ENCODE measurements around the gene PRKN. TPM values are rescaled to one million over a fixed set of nuclear protein-coding genes. Genes with fewer than 3 reads are reported as not detected.

Gene PRKN
- total RNA-seq, 1 donor from 2014 or later: 25.5 TPM

DNA sequence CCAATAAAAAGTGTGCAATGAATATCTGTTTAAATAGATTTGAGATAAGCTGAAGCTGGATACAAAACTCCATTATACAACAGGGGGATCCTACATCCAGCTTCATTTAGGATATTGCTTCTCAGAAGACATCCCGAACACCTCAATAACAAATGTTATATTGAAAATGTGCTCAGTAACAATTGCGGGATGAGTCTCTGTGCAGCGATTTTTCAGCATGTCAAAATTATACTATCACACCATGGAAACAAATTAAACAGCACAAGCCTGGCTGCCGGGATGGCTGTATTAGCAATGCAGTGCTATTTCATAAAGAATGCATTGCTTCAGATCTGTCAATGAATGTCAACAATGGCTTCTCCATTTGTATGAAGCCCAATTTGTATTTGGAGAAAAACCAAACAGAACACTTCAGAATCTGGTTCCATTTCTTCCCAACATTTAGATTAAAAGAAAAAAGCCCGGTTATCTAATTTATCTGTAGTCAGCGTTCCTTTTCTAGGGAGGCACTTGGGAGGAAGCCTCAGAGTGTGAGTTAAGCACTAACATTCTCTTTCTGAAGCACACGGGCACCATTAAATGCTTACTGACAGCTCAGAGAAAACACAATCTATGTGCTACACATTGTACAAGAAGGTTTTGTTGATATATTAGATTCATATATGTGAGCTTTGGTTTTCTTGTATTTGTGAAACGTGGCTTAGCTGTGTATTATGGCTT, 1142.8 kb downstream of the PRKN start:
- TF ChIP-seq, protein P1, sequence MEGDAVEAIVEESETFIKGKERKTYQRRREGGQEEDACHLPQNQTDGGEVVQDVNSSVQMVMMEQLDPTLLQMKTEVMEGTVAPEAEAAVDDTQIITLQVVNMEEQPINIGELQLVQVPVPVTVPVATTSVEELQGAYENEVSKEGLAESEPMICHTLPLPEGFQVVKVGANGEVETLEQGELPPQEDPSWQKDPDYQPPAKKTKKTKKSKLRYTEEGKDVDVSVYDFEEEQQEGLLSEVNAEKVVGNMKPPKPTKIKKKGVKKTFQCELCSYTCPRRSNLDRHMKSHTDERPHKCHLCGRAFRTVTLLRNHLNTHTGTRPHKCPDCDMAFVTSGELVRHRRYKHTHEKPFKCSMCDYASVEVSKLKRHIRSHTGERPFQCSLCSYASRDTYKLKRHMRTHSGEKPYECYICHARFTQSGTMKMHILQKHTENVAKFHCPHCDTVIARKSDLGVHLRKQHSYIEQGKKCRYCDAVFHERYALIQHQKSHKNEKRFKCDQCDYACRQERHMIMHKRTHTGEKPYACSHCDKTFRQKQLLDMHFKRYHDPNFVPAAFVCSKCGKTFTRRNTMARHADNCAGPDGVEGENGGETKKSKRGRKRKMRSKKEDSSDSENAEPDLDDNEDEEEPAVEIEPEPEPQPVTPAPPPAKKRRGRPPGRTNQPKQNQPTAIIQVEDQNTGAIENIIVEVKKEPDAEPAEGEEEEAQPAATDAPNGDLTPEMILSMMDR (IDR thresholded peaks at IDR 0.05; ENCODE audit: borderline replicate concordance): no peak
- no peaks in the 10 kb centered on the region for H3K36me3 ChIP-seq
- intact Hi-C loops (cut with micrococcal nuclease): no loop called here

DNA sequence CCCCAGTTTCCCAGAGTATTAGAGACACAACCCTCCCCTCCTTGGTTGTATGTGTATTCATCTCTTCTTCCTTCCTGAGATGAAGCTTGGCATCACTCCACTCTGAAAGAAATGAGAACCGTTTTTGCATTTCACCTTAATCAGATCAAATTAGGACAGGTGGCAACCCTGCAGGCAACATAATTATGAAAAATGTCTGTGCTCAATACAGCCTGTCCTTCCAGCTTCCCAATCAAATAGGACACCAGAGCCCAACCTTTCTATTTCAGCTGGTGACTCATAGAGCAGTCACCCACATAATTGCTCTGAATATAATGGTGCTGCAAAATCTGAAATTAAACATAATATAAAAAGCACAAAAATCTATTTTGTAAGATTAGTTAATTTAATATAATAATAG, 1143.5 kb downstream of the PRKN start:
- Histone ChIP-seq H3K27ac (replicated peaks) (no peak overlapping the region), H3K27me3 (ENCODE audit: low read depth) (no peaks in the 10 kb centered on the region), H3K36me3 (no peaks in the 10 kb centered on the region), H3K4me3 (no peak overlapping the region), H3K9me3 (replicated peaks) (no peaks in the 10 kb centered on the region), H3K4me1 (no peaks in the 10 kb centered on the region)
- intact Hi-C loops (cut with micrococcal nuclease): no loop called here
- DNase-seq: no peak
- TF ChIP-seq, protein P1 (IDR thresholded peaks at IDR 0.05; ENCODE audit: borderline replicate concordance): no peak

More for the DNA sequence above, 1142.8 kb downstream of the PRKN start:
- Histone ChIP-seq H3K9me3 (replicated peaks) (no peaks in the 10 kb centered on the region), H3K27ac (replicated peaks) (no peak overlapping the region), H3K4me1 (no peaks in the 10 kb centered on the region), H3K4me3 (no peak overlapping the region), H3K27me3 (ENCODE audit: low read depth) (no peaks in the 10 kb centered on the region)
- no peak for DNase-seq

DNA sequence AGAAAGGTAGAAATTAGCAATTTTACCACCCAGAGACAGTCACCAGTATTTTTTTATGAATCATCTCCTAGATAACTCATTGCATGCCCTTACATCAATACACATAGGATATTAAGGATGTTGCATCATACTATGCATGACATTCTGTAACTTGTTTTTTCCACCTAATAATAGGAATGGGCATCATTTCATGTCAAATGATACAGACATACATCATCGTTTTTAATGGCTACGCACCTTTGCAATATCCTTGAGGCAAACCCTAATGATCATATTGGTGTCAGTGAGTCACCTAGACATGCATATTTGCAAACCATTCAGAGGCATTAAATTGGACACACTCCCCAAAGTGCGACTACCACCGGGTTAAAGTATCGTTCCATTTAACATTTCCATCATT, 1144.0 kb downstream of the PRKN start:
- H3K4me3 ChIP-seq: no peak overlapping the region
- H3K27me3 ChIP-seq (ENCODE audit: low read depth): no peaks in the 10 kb centered on the region
- no peak overlapping the region for H3K27ac ChIP-seq (replicated peaks)
- H3K9me3 ChIP-seq (replicated peaks): no peaks in the 10 kb centered on the region
- TF ChIP-seq, protein P1 (IDR thresholded peaks at IDR 0.05; ENCODE audit: borderline replicate concordance): no peak
- H3K4me1 ChIP-seq: no peaks in the 10 kb centered on the region
- intact Hi-C loops (cut with micrococcal nuclease): no loop called here
- no peak for DNase-seq
- H3K36me3 ChIP-seq: no peaks in the 10 kb centered on the region

DNA sequence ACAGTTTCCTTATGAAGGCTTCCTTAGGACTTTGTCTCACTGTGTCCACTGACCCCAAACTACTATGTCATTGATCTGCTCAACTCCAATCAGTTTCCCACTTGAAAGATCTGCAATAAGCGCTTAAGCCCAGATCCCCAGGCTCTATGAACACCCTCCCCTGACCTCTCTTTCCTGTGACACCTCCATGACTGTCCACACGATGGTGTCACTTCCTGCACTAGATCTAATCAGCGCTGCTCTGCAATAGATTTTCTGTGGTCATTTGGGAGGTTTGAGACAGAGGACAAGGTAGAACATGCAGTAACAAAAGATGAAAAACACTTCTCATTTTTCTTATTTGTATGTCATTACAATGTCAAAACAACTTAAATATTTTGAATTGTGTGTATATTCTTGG, 1149.1 kb downstream of the PRKN start:
- DNase-seq: no peak
- intact Hi-C loops (cut with micrococcal nuclease): no loop called here
- H3K4me1 ChIP-seq: no peaks in the 10 kb centered on the region
- TF ChIP-seq, protein P1 (IDR thresholded peaks at IDR 0.05; ENCODE audit: borderline replicate concordance): no peak
- no peaks in the 10 kb centered on the region for H3K9me3 ChIP-seq (replicated peaks)
- H3K27ac ChIP-seq (replicated peaks): no peak overlapping the region
- no peak overlapping the region for H3K4me3 ChIP-seq
- no peaks in the 10 kb centered on the region for H3K27me3 ChIP-seq (ENCODE audit: low read depth)
- H3K36me3 ChIP-seq: no peaks in the 10 kb centered on the region

DNA sequence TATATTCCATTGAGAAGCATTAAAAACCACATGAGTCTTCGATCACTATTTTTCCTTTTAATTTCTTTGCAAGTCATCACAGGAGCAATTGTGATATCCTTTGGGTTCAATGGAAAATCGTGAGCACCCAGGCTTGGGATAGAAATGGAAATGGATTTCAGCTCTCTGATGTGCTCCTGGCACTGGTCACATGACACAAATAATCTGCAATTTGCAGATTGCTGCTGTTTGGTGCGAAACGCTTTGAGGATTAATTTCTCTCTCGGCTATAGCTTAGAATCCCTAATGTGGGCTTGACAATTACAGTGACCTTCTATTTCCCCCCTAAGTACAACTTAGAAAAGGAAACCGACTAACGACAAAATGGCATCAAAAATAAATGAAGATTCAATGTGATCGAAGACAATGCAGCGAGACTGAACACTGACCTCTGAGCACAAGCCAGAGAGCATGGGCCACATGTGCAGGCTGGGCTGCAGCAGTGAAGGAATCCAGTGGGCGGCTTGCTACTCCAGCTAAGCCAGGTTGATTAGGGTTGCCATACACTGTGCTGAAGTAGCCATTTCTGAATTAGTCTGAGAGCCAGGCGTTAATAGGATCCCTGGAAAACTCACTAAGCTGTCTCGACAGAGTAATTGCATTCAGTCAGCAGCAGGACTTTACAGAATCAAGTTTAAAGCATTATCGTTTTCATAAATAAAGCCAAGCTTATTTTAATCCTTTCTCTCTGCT, 1151.9 kb downstream of the PRKN start:
- TF ChIP-seq, protein P1 (IDR thresholded peaks at IDR 0.05; ENCODE audit: borderline replicate concordance): no peak
- Histone ChIP-seq H3K4me3 (no peak overlapping the region), H3K27me3 (ENCODE audit: low read depth) (no peaks in the 10 kb centered on the region), H3K4me1 (no peaks in the 10 kb centered on the region), H3K27ac (replicated peaks) (no peak overlapping the region), H3K9me3 (replicated peaks) (no peaks in the 10 kb centered on the region), H3K36me3 (no peaks in the 10 kb centered on the region)
- DNase-seq: no peak
- intact Hi-C loops (cut with micrococcal nuclease): no loop called here
